ENCODE measurements around the gene NPIPB2.

DNA sequence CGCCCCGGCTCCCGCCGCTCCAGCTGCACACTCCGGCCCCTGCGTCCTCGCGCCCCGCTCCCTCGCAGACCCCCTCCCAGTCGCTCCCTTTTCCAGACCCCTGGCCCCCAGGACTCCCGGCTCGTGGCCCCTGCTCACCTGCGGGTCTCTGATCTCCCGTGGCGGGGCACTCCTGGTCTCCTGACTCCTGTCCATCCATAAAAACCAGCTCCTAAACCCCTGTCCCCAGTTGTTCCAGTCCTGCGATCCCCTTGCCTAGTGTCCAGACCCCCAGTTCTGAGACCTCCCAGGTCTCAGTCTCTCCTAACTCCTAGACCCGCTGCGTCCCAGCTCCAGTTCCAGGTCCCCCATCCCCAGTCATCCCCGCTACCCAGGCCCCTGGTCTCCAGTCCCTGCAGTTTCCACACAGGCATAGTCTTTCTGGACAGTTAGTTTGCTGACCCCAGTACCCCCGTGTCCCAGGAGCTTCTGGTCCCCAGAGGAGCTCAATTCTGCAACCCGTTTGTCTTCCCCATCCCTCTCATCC, 35.1 kb upstream of the NPIPB2 start:
- TF ChIP-seq EZH2 (IDR thresholded peaks at IDR 0.05; ENCODE audit: low read length, unreplicated experiment) (no peak), EZH2phosphoT487 (IDR thresholded peaks at IDR 0.05; ENCODE audit: borderline replicate concordance, low read length) (no peak)
- TF ChIP-seq, protein P1, sequence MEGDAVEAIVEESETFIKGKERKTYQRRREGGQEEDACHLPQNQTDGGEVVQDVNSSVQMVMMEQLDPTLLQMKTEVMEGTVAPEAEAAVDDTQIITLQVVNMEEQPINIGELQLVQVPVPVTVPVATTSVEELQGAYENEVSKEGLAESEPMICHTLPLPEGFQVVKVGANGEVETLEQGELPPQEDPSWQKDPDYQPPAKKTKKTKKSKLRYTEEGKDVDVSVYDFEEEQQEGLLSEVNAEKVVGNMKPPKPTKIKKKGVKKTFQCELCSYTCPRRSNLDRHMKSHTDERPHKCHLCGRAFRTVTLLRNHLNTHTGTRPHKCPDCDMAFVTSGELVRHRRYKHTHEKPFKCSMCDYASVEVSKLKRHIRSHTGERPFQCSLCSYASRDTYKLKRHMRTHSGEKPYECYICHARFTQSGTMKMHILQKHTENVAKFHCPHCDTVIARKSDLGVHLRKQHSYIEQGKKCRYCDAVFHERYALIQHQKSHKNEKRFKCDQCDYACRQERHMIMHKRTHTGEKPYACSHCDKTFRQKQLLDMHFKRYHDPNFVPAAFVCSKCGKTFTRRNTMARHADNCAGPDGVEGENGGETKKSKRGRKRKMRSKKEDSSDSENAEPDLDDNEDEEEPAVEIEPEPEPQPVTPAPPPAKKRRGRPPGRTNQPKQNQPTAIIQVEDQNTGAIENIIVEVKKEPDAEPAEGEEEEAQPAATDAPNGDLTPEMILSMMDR (conservative IDR thresholded peaks at IDR 0.05; ENCODE audit: low read depth, low read length), result no peak

Data from PC-3 (cell line).